B cell (primary cell): ENCODE measurements around the gene MTPN.

Source experiments
- CTCF ChIP-seq: fragments of 200-600 bp; IDR thresholded peaks from one replicate; pipeline ENCODE4 v1.8.0; 2022; ENCODE audit warnings: antibody characterized with exemption, mild to moderate bottlenecking
- EZH2 ChIP-seq: IDR thresholded peaks from 2 replicates; pipeline ENCODE4 v1.6.1; 2012; ENCODE audit warnings: borderline replicate concordance, low read depth, mild to moderate bottlenecking, moderate library complexity, low read length; ENCODE audit not compliant: insufficient read depth, poor library complexity, severe bottlenecking

GRCh38 chr7:135964274-135964673 lies 12.9 kb downstream of the MTPN start:
- TF ChIP-seq CTCF (no peak), EZH2 (no peak)
